IPS DF 19.7 (cell line): ENCODE data around the gene TBX18.

ENCODE experiments used
- DNase-seq: peaks from one replicate; pipeline ENCODE4 v3.0.0-alpha.2; 2013; ENCODE audit warnings: low read depth, low spot score

Gene TBX18

GRCh38 chr6:84674395-84674794, 90.0 kb downstream of the TBX18 start:
- DNase-seq: no peak

- no peak for DNase-seq
Observed at GRCh38 chr6:84671183-84671582, 93.2 kb downstream of the TBX18 start.

- DNase-seq: no peak
Observed at GRCh38 chr6:84669945-84670344, 94.5 kb downstream of the TBX18 start.

GRCh38 chr6:84667252-84668213, 96.9 kb downstream of the TBX18 start:
- no peak for DNase-seq

GRCh38 chr6:84665401-84665800, 99.0 kb downstream of the TBX18 start:
- no peak for DNase-seq

GRCh38 chr6:84663866-84664265, 100.5 kb downstream of the TBX18 start:
- DNase-seq: no peak

GRCh38 chr6:84657486-84657885, 106.9 kb downstream of the TBX18 start:
- DNase-seq: no peak

- no peak for DNase-seq
Observed at GRCh38 chr6:84657025-84657424, 107.4 kb downstream of the TBX18 start.

GRCh38 chr6:84653027-84653551, 111.3 kb downstream of the TBX18 start:
- DNase-seq: no peak

GRCh38 chr6:84652356-84653026, 111.9 kb downstream of the TBX18 start:
- DNase-seq: no peak

- no peak for DNase-seq
Observed at GRCh38 chr6:84651583-84651982, 112.8 kb downstream of the TBX18 start.

- DNase-seq: no peak
Observed at GRCh38 chr6:84648444-84648843, 116.0 kb downstream of the TBX18 start.

GRCh38 chr6:84645563-84646266, 118.7 kb downstream of the TBX18 start:
- DNase-seq: no peak

GRCh38 chr6:84645000-84645399, 119.4 kb downstream of the TBX18 start:
- DNase-seq: no peak

GRCh38 chr6:84643778-84644177, 120.6 kb downstream of the TBX18 start:
- DNase-seq: no peak

- DNase-seq: no peak
Observed at GRCh38 chr6:84641076-84641475, 123.3 kb downstream of the TBX18 start.

GRCh38 chr6:84639396-84639795, 125.0 kb downstream of the TBX18 start:
- no peak for DNase-seq

- no peak for DNase-seq
Observed at GRCh38 chr6:84638286-84638685, 126.1 kb downstream of the TBX18 start.
